Skeletal muscle tissue (tissue), 4 donors: Measurements from ENCODE around the gene YRDC. TPM values are rescaled to one million over a fixed set of nuclear protein-coding genes. Genes with fewer than 3 reads are reported as not detected.

ENCODE experiments used
- H3K27ac ChIP-seq: one replicate; pipeline ENCODE4 v1.7.0; 2013; ENCODE audit warnings: mild to moderate bottlenecking, low read depth, low read length, inconsistent platforms
- H3K27me3 ChIP-seq, 3 donors: one replicate each; pipeline ENCODE4 v1.7.0; 2013; ENCODE audit warnings: low read length in 3 of 3; ENCODE audit not compliant: control insufficient read depth in 3 of 3, insufficient read depth in 3 of 3
- H3K36me3 ChIP-seq, 3 donors: one replicate each; pipeline ENCODE4 v1.7.0; 2013; ENCODE audit warnings: low read length in 3 of 3; ENCODE audit not compliant: control insufficient read depth in 3 of 3, insufficient read depth in 3 of 3
- H3K4me1 ChIP-seq, 3 donors: one replicate each; pipeline ENCODE4 v1.7.0; 2013; ENCODE audit warnings: low read length in 3 of 3, mild to moderate bottlenecking in 3 of 3; ENCODE audit not compliant: control insufficient read depth in 3 of 3, insufficient read depth in 3 of 3
- H3K4me3 ChIP-seq, 3 donors: one replicate each; pipeline ENCODE4 v1.7.0; 2013; ENCODE audit warnings: low read length in 3 of 3
- H3K9ac ChIP-seq, 3 donors: one replicate each; pipeline ENCODE4 v1.7.0; 2013; ENCODE audit warnings: low read length in 3 of 3, mild to moderate bottlenecking in 3 of 3, moderate library complexity in 2 of 3, low read depth in 1 of 3
- H3K9me3 ChIP-seq, 3 donors: one replicate each; pipeline ENCODE4 v1.7.0; 2013; ENCODE audit warnings: low read length in 3 of 3; ENCODE audit not compliant: control insufficient read depth in 3 of 3
- total RNA-seq: library from RNA; depleted of rRNA; stranded (reverse); fragments of >200 nt; gene quantifications from one replicate; pipeline ENCODE4 v1.2.3, GENCODE V29; 2014
- donor health status: Osteomylitis.

The YRDC gene, protein sequence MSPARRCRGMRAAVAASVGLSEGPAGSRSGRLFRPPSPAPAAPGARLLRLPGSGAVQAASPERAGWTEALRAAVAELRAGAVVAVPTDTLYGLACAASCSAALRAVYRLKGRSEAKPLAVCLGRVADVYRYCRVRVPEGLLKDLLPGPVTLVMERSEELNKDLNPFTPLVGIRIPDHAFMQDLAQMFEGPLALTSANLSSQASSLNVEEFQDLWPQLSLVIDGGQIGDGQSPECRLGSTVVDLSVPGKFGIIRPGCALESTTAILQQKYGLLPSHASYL
- total RNA-seq = 7.3 TPM

DNA sequence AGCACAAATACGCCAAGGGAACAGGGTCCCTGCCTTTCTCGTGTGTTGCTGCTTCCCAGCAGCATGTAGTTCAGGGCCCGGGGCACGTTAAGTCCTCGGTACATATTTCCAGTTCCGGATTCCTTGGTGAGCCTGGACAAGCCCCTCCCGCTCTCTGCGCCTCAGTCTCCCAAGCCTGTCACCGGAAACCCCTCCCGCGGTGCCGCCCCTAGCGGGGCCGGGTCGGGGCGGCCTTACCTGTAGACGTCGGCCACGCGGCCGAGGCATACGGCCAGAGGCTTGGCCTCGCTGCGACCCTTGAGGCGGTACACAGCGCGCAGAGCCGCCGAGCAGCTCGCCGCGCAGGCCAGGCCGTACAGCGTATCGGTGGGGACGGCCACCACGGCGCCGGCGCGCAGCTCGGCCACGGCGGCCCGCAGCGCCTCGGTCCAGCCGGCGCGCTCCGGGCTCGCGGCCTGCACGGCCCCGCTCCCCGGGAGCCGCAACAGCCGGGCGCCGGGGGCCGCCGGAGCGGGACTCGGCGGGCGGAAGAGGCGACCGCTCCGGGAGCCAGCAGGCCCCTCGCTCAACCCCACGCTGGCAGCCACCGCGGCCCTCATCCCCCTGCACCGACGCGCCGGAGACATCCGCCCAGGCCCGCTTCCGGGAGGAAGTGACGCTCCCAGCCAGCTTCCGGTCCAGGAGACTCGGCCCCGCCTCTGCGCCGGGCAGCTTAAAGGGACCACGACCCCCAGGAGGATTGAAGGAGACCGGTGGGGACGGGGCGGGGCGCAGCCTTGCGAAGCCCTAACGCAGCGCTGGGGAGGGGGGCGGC is at the start of gene YRDC, which contains the start of gene C1orf122:
Gene YRDC, minus strand, starts transcription at position 654 of the 814 bp plus-strand sequence. Its CDS starts 28 bp downstream, at position 626.
Gene C1orf122, plus strand, starts transcription at position 236 of the 814 bp plus-strand sequence. CDS start 615 bp downstream, outside the sequence.
- H3K4me1 ChIP-seq = peaks cover 17 to 23% (median 22%) of the 10 kb centered on the region in 3 donors
- H3K9ac ChIP-seq = peak within 1 kb of the TSS; percentile 82 to 94 (median 93)
- H3K9me3 ChIP-seq = no peaks in the 10 kb centered on the region
- peaks cover 35 to 39% (median 39%) of the 10 kb centered on the region in 3 donors for H3K36me3 ChIP-seq
- peak within 1 kb of the TSS; percentile 74 to 92 (median 86) for H3K4me3 ChIP-seq
- no peaks in the 10 kb centered on the region for H3K27me3 ChIP-seq
- H3K27ac ChIP-seq = peak within 1 kb of the TSS; percentile 89

DNA sequence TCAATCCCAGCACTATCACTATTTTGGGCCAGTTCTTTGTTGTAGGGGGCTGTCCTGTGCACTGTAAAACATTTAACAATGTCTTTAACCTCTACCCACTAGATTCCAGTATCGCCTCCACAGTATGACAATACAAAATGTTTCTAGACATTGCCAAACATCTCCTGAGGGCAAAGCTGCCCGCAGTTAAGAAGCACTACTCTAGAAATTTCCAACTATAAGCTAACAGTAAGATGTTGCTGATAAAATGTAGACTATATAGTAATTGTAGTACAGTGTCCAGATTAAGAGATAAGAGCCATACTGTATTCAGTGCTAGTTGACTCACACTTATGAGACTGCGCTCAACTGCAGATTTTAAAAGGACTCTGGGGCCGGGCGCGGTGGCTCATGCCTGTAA is 46.4 kb upstream of the YRDC start:
- Histone ChIP-seq H3K9ac (no peak overlapping the region), H3K27me3 (no peaks in the 10 kb centered on the region), H3K36me3 (peaks cover 2 to 15% (median 15%) of the 10 kb centered on the region in 3 donors), H3K4me3 (no peak overlapping the region), H3K27ac (no peak overlapping the region), H3K4me1 (peaks cover 17 to 49% (median 22%) of the 10 kb centered on the region in 3 donors), H3K9me3 (no peaks in the 10 kb centered on the region)

DNA sequence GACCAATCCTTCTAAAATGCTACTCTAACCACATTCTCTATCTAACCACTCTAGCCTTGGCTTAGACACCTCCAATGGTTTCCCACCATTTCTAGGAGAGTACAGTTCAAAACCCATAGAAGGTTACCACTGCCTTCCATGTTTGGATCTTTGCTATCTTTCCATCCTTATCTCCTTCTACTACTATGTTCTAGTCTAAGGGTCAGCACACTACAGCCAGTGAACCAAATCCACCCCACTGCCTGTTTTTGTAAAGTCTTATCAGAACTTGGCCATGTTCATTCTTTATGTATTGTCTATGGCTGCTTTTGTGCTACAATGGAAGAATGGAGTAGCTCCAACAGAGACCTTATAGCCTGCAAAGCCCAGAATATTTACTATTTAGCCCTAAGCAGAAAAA is 45.1 kb upstream of the YRDC start:
- Histone ChIP-seq H3K9me3 (no peaks in the 10 kb centered on the region), H3K27ac (no peak overlapping the region), H3K4me1 (peaks cover 9 to 37% (median 13%) of the 10 kb centered on the region in 3 donors)

DNA sequence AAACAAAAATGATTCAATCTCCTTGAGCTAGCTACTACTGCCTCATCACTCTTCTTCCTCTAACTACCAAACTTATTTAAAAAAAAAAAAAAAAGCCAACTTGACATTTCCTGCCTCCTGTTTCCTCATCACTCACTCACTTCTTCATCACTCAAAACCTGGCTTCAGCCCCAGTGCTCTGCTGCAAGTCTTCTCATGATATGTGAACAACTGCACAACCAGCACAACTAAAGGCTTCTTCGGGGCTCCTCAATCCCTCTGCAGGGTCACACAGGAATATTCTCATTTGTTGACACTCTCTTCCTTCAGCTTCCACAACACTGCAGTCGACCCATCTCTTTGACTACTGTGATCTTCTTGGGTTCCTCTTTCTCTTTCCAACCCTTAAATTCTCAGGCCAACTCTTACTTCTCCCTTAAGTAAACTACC is 43.8 kb upstream of the YRDC start:
- Histone ChIP-seq H3K9me3 (no peaks in the 10 kb centered on the region), H3K4me3 (no peak overlapping the region), H3K9ac (no peak overlapping the region), H3K27me3 (no peaks in the 10 kb centered on the region), H3K4me1 (peaks cover 6 to 27% (median 11%) of the 10 kb centered on the region in 3 donors), H3K27ac (no peak overlapping the region), H3K36me3 (peaks cover 0 to 8% (median 7%) of the 10 kb centered on the region in 3 donors)

More for the DNA sequence above, 45.1 kb upstream of the YRDC start:
- no peak overlapping the region for H3K9ac ChIP-seq
- H3K4me3 ChIP-seq = no peak overlapping the region
- no peaks in the 10 kb centered on the region for H3K27me3 ChIP-seq
- H3K36me3 ChIP-seq = peaks cover 0 to 15% (median 15%) of the 10 kb centered on the region in 3 donors

DNA sequence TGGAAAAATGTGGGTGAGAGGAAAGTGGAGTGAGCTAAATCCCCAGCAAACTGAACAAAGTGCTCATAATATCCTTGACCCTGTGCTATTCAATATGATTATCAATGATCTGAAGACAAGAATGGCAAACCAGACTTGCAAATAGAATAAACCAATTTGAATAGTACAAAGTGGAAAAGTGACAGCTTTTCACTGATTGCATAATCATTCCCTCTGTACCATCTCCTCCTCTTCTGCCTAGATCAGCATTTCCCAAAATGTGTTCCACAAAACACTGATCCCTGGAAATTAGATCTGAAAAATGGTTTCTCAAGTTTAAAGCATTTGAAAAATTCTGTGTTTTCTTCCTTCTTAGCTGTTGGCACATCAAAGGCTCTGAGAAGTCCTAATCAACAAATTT is 43.3 kb upstream of the YRDC start:
- Histone ChIP-seq H3K9me3 (no peaks in the 10 kb centered on the region), H3K36me3 (peaks cover 0 to 8% (median 4%) of the 10 kb centered on the region in 3 donors), H3K4me3 (no peak overlapping the region), H3K9ac (no peak overlapping the region), H3K27me3 (no peaks in the 10 kb centered on the region), H3K27ac (no peak overlapping the region), H3K4me1 (peaks cover 6 to 25% (median 11%) of the 10 kb centered on the region in 3 donors)

DNA sequence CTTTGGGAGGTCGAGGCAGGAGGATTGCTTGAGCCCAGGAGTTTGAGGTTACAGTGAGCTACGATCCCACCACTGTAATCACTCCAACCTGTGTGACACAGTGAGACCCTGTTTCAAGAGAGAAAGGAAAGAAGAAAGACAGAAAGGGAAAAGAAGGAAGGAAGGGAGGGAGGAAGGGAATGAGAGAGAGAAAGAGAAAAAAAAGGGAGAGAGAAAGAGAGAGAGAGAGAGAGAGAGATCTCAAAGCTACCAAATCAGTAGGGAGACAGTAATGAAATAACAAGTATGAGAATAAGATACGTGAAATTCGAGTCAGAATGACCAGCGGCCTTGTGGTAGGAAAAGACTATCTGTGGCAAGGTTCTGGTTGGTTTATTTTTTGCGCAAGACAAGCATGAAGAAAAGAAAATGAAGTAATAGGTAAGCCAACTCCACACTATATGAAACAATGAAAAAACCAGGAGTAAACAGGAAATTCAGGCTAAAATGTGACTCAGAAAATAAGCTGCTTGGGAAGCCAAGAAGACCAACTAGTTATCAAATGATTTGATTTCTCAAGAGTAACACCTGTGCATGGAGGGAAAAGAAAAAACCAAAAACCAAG is 42.4 kb upstream of the YRDC start:
- no peak overlapping the region for H3K4me3 ChIP-seq
- H3K9me3 ChIP-seq = no peaks in the 10 kb centered on the region
- H3K27ac ChIP-seq = no peak overlapping the region
- H3K36me3 ChIP-seq = peaks cover 0 to 8% (median 4%) of the 10 kb centered on the region in 3 donors
- no peak overlapping the region for H3K9ac ChIP-seq
- H3K27me3 ChIP-seq = no peaks in the 10 kb centered on the region
- peaks cover 3 to 20% (median 8%) of the 10 kb centered on the region in 3 donors for H3K4me1 ChIP-seq

DNA sequence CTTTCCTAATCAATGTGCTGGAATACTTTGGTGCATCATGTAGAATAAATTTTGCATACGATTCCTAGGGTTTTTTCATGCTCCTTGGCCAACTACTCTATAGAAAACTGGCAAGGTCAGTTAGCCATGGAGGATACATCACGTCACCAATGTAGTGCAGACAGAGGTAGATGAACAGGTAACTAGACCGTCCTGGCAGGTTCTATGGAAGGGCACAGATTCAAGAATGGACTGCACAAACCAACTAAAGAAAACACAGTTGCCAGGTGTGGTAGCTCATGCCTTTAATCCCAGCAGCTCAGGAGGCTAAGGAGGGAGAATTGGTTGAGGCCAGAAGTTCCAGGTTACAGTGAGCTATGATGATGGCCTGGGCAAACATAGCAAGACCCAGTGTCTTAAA is 41.5 kb upstream of the YRDC start:
- H3K4me1 ChIP-seq = peaks cover 3 to 15% (median 6%) of the 10 kb centered on the region in 3 donors
- H3K27me3 ChIP-seq = no peaks in the 10 kb centered on the region
- H3K9me3 ChIP-seq = no peaks in the 10 kb centered on the region
- H3K9ac ChIP-seq = no peak overlapping the region
- no peak overlapping the region for H3K4me3 ChIP-seq
- no peak overlapping the region for H3K27ac ChIP-seq
- H3K36me3 ChIP-seq = peaks cover 0 to 6% (median 0%) of the 10 kb centered on the region in 3 donors

DNA sequence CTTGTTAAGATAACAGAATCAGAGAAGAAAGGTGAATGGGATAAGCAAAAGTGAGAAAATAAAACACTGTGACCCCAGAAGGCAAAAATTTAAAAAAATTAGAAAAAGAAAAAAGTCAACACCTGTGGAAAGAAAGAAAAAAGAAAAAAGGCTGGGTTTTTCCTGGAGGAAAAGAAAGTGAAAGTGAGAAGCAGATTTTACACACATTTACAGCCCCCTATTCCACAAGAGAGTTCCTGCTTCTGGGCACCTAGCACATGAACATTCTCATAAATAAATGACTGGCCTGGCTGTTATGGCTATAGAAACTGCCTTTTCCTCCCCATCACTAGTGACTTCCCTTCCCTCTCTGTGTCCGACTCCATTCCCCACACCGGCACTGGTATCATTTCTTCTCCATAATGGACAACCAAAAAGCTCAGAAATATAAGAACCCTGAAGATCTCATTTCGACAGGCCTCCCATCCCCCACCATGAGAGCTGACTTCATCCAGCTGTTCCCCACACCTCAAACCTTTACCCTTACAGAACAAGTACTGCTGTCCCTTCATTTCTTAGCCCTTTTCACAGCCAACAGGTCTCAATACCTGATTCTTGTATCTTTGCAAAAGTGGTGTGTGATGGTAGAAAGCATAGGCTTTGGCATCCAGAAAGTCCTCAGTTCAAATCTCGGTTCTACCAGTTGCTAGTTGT is 38.8 kb upstream of the YRDC start:
- Histone ChIP-seq H3K27ac (no peak overlapping the region), H3K4me3 (no peak overlapping the region)

DNA sequence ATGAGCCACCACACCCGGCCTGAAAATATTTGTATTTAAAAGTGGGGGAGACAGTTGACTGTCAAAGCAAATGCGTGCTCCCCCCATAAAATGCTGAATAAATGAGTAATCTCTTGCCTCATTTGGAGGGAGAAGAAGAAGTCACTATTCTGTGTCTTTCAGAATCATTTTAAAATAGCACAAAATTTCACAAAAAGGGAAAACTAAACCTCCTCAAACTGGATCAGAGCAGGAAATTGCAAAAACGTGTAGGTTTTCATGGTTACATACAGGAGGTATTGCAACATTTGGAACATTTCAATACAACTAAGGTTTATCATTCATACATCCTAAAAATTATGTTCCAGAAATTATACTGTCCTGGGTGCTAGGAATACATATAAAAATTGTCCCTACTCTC is 37.8 kb upstream of the YRDC start:
- no peaks in the 10 kb centered on the region for H3K9me3 ChIP-seq
- H3K4me1 ChIP-seq = peaks cover 1 to 3% (median 2%) of the 10 kb centered on the region in 3 donors
- H3K36me3 ChIP-seq = peaks cover 0 to 3% (median 2%) of the 10 kb centered on the region in 3 donors
- H3K27me3 ChIP-seq = no peaks in the 10 kb centered on the region
- no peak overlapping the region for H3K27ac ChIP-seq
- H3K4me3 ChIP-seq = no peak overlapping the region
- H3K9ac ChIP-seq = no peak overlapping the region

More for the DNA sequence above, 38.8 kb upstream of the YRDC start:
- H3K9me3 ChIP-seq = no peaks in the 10 kb centered on the region
- H3K36me3 ChIP-seq = peaks cover 0 to 2% (median 0%) of the 10 kb centered on the region in 3 donors
- no peak overlapping the region for H3K9ac ChIP-seq
- peaks cover 3 to 9% (median 6%) of the 10 kb centered on the region in 3 donors for H3K4me1 ChIP-seq
- no peaks in the 10 kb centered on the region for H3K27me3 ChIP-seq
